Suprapubic skin (tissue), 3 donors: ENCODE data around the gene ALDH1A2.

ENCODE experiments used
- EP300 ChIP-seq: sonication (generic); formaldehyde crosslinking; IDR thresholded peaks from one replicate; pipeline ENCODE4 v1.6.1; 2017; ENCODE audit warnings: antibody characterized with exemption
- TF ChIP-seq, protein P1 (sequence below), 2 donors: fragments of 200-600 bp in 1 of 2; fragments of 450-650 bp in 1 of 2; sonication (generic) in 1 of 2; IDR thresholded peaks; one replicate each; pipeline ENCODE4 v1.5.1; 2016 to 2019; ENCODE audit warnings: antibody characterized with exemption in 2 of 2, mild to moderate bottlenecking in 1 of 2, moderate library complexity in 1 of 2

- TF ChIP-seq, protein P1, sequence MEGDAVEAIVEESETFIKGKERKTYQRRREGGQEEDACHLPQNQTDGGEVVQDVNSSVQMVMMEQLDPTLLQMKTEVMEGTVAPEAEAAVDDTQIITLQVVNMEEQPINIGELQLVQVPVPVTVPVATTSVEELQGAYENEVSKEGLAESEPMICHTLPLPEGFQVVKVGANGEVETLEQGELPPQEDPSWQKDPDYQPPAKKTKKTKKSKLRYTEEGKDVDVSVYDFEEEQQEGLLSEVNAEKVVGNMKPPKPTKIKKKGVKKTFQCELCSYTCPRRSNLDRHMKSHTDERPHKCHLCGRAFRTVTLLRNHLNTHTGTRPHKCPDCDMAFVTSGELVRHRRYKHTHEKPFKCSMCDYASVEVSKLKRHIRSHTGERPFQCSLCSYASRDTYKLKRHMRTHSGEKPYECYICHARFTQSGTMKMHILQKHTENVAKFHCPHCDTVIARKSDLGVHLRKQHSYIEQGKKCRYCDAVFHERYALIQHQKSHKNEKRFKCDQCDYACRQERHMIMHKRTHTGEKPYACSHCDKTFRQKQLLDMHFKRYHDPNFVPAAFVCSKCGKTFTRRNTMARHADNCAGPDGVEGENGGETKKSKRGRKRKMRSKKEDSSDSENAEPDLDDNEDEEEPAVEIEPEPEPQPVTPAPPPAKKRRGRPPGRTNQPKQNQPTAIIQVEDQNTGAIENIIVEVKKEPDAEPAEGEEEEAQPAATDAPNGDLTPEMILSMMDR (IDR thresholded peaks at IDR 0.05) = no peak
- no peak for TF ChIP-seq EP300
Observed at GRCh38 chr15:58016581-58017175, 48.8 kb downstream of the ALDH1A2 start.
